ENCODE results near the gene GALNT8. TPM values are rescaled to one million over a fixed set of nuclear protein-coding genes. Genes with fewer than 3 reads are reported as not detected.

Gene GALNT8
- 48.0 TPM for total RNA-seq

GRCh38 chr12:4719821-4720636 lies at the start of gene GALNT8:
Gene GALNT8 (plus strand): TSS chr12:4720400. CDS start chr12:4720678, 278 bp downstream.

Other genes with a start within 250 kb of the GALNT8 start
- gene RAD51AP1, start 181.5 kb upstream of the GALNT8 start, total RNA-seq = 7.8 TPM
- gene DYRK4, start 158.2 kb upstream of the GALNT8 start, total RNA-seq = 27.7 TPM
- 3.7 TPM for gene AKAP3, start 71.3 kb upstream of the GALNT8 start, total RNA-seq
- 41.5 TPM for gene NDUFA9, start 71.3 kb upstream of the GALNT8 start, total RNA-seq
- 6.7 TPM for gene KCNA1, start 189.5 kb downstream of the GALNT8 start, total RNA-seq

Data from diencephalon (tissue), 1 donor.